Peyer's patch (tissue), 4 donors: ENCODE results near the gene PARD6B.

Source experiments
- POLR2A ChIP-seq, 2 donors: fragments of 450-650 bp; IDR thresholded peaks; one replicate each; pipeline ENCODE4 v1.5.1; 2017; ENCODE audit warnings: antibody characterized with exemption in 2 of 2, mild to moderate bottlenecking in 2 of 2, moderate library complexity in 2 of 2
- TF ChIP-seq, protein P1 (sequence below), 6 experiments: fragments of 450-650 bp in 4 of 6; fragments of 200-600 bp in 2 of 6; sonication (generic) in 1 of 6; IDR thresholded peaks; one replicate each; pipeline ENCODE4 v1.5.1; 2017 to 2019; ENCODE audit warnings: antibody characterized with exemption in 6 of 6, mild to moderate bottlenecking in 3 of 6, moderate library complexity in 1 of 6

DNA sequence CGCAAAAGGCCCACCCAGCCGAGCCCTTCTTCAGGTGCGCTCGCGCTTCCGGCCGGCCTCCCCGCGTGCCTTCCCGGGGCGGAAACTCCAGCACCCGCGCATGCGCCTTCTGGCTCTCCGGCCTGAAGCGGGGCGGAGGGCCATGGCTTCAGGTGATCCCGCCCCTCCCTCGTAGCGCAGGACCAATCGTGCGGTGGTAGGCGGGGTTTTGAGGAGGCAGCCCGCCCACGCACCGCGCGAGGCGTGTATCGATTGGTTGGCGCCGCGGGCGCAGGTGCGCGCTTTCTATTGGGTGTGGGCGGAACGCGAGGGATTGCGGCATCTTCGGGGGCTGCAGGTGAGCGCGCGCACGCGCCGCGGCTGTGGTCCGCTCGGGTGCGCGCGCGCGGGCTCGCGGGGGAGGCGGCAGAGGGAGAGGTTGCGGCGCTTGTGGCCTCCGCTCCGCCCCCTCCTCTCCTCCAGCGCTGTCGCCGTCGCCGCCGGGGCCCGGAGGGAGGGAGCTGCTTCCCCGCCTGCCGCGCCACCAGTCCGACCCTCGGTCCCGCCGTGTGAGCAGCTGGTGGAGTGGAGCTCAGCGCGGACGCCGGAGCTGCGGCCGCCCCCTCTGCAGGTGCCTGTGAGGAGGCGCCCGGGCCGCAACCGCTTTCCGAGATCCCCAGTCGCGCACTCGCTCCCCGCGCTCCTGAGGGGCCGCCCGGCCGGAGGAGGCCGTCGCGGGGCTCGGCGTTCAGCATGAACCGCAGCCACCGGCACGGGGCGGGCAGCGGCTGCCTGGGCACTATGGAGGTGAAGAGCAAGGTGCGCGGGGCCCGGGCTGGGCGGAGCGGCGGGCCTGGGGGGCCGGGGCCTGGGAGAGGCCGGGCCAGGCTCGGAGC, at the start of gene PARD6B:
- TF ChIP-seq, protein P1, sequence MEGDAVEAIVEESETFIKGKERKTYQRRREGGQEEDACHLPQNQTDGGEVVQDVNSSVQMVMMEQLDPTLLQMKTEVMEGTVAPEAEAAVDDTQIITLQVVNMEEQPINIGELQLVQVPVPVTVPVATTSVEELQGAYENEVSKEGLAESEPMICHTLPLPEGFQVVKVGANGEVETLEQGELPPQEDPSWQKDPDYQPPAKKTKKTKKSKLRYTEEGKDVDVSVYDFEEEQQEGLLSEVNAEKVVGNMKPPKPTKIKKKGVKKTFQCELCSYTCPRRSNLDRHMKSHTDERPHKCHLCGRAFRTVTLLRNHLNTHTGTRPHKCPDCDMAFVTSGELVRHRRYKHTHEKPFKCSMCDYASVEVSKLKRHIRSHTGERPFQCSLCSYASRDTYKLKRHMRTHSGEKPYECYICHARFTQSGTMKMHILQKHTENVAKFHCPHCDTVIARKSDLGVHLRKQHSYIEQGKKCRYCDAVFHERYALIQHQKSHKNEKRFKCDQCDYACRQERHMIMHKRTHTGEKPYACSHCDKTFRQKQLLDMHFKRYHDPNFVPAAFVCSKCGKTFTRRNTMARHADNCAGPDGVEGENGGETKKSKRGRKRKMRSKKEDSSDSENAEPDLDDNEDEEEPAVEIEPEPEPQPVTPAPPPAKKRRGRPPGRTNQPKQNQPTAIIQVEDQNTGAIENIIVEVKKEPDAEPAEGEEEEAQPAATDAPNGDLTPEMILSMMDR (IDR thresholded peaks at IDR 0.05): peak in 1 of 6 experiments; percentile 12
- peak; percentile 81 to 90 for TF ChIP-seq POLR2A (IDR thresholded peaks at IDR 0.05)
